Astrocyte (in vitro differentiated cells and primary cell): ENCODE measurements around the gene CTDP1.

Source experiments
- CTCF ChIP-seq: IDR thresholded peaks from 2 replicates; pipeline ENCODE4 v1.5.1; 2011; ENCODE audit warnings: low read depth, mild to moderate bottlenecking, inconsistent platforms, low read length, moderate library complexity; ENCODE audit not compliant: insufficient read depth
- EZH2 ChIP-seq: IDR thresholded peaks from 2 replicates; pipeline ENCODE4 v1.6.1; 2012; ENCODE audit warnings: mild to moderate bottlenecking, low read length, inconsistent platforms; ENCODE audit not compliant: insufficient read depth

- TF ChIP-seq CTCF (no peak), EZH2 (no peak)
Measured at GRCh38 chr18:79662034-79662433, 17.6 kb upstream of the CTDP1 start.
